Trophoblast cell (in vitro differentiated cells and primary cell): ENCODE results near the gene UBE3A.

Experiments
- DNase-seq, 2 donors: peaks; one replicate each; pipeline ENCODE4 v3.0.0-alpha.2; 2016
- H2AFZ ChIP-seq: 2 replicates; pipeline ENCODE4 v1.6.1; 2013; ENCODE audit warnings: low read length, moderate library complexity, mild to moderate bottlenecking; ENCODE audit not compliant: insufficient read depth, poor library complexity
- H2AK5ac ChIP-seq: 2 replicates; pipeline ENCODE4 v1.6.1; 2013; ENCODE audit warnings: mild to moderate bottlenecking, low read length
- H2BK120ac ChIP-seq: 2 replicates; pipeline ENCODE4 v1.6.1; 2013; ENCODE audit warnings: low read length, mild to moderate bottlenecking, moderate library complexity; ENCODE audit not compliant: insufficient read depth, poor library complexity
- H2BK12ac ChIP-seq: 2 replicates; pipeline ENCODE4 v1.6.1; 2013; ENCODE audit warnings: mild to moderate bottlenecking, low read length, moderate library complexity
- H2BK5ac ChIP-seq: 2 replicates; pipeline ENCODE4 v1.6.1; 2013; ENCODE audit warnings: low read length, low read depth, moderate library complexity, mild to moderate bottlenecking; ENCODE audit not compliant: poor library complexity
- H3K14ac ChIP-seq: 2 replicates; pipeline ENCODE4 v1.6.1; 2013; ENCODE audit warnings: mild to moderate bottlenecking, low read length
- H3K18ac ChIP-seq: 2 replicates; pipeline ENCODE4 v1.6.1; 2013; ENCODE audit warnings: mild to moderate bottlenecking, low read length
- H3K23ac ChIP-seq: 2 replicates; pipeline ENCODE4 v1.6.1; 2013; ENCODE audit warnings: low read length
- H3K27ac ChIP-seq: 2 replicates; pipeline ENCODE4 v1.5.1; 2013; ENCODE audit warnings: low read depth, mild to moderate bottlenecking, inconsistent platforms, low read length, moderate library complexity
- H3K27me3 ChIP-seq: 2 replicates; pipeline ENCODE4 v1.6.1; 2013; ENCODE audit warnings: inconsistent platforms, mild to moderate bottlenecking, low read length, moderate library complexity; ENCODE audit not compliant: insufficient read depth
- H3K36me3 ChIP-seq, 2 experiments: 1 replicate in 1 of 2; 2 replicates in 1 of 2; pipeline ENCODE4 v1.6.1; 2013; ENCODE audit warnings: low read length in 2 of 2, mild to moderate bottlenecking in 2 of 2, moderate library complexity in 1 of 2; ENCODE audit not compliant: insufficient read depth in 2 of 2, control insufficient read depth in 1 of 2
- H3K4ac ChIP-seq: 2 replicates; pipeline ENCODE4 v1.6.1; 2013; ENCODE audit warnings: low read depth, mild to moderate bottlenecking, low read length, moderate library complexity
- H3K4me1 ChIP-seq, 2 experiments: 1 replicate in 1 of 2; 2 replicates in 1 of 2; pipeline ENCODE4 v1.6.1; 2013; ENCODE audit warnings: low read length in 2 of 2, mild to moderate bottlenecking in 2 of 2, moderate library complexity in 1 of 2; ENCODE audit not compliant: insufficient read depth in 2 of 2, control insufficient read depth in 1 of 2
- H3K4me2 ChIP-seq: 2 replicates; pipeline ENCODE4 v1.6.1; 2013; ENCODE audit warnings: inconsistent platforms, mild to moderate bottlenecking, low read length, moderate library complexity
- H3K4me3 ChIP-seq: 2 replicates; pipeline ENCODE4 v1.5.1; 2013; ENCODE audit warnings: mild to moderate bottlenecking, low read depth, low read length, inconsistent platforms
- H3K79me1 ChIP-seq: one replicate; pipeline ENCODE4 v1.6.1; 2013; ENCODE audit warnings: low read length
- H3K79me2 ChIP-seq: 2 replicates; pipeline ENCODE4 v1.6.1; 2013; ENCODE audit warnings: low read length, mild to moderate bottlenecking; ENCODE audit not compliant: control insufficient read depth, insufficient read depth, poor library complexity
- H3K9ac ChIP-seq: 2 replicates; pipeline ENCODE4 v1.6.1; 2013; ENCODE audit warnings: mild to moderate bottlenecking, low read length
- H3K9me3 ChIP-seq: 2 replicates; pipeline ENCODE4 v1.6.1; 2013; ENCODE audit warnings: low read depth, mild to moderate bottlenecking, control low read depth, inconsistent platforms, low read length; ENCODE audit not compliant: insufficient read depth
- H4K12ac ChIP-seq: 2 replicates; pipeline ENCODE4 v1.6.1; 2013; ENCODE audit warnings: low read depth, mild to moderate bottlenecking, low read length, moderate library complexity
- H4K8ac ChIP-seq: 2 replicates; pipeline ENCODE4 v1.6.1; 2013; ENCODE audit warnings: low read depth, mild to moderate bottlenecking, low read length, moderate library complexity
- H4K91ac ChIP-seq: one replicate; pipeline ENCODE4 v1.6.1; 2013; ENCODE audit warnings: low read depth, mild to moderate bottlenecking, low read length, moderate library complexity
- WGBS: extraction: QIAGEN DNeasy Blood & Tissue Kit; methylation state at CpG from one replicate; pipeline ENCODE4 v1.1.7; 2013; ENCODE audit warnings: missing lambda C conversion rate; ENCODE audit not compliant: insufficient read length, insufficient coverage; ENCODE audit errors: extremely low coverage; 5-methylcytosine and 5-hydroxymethylcytosine counted together

UBE3A gene

DNA sequence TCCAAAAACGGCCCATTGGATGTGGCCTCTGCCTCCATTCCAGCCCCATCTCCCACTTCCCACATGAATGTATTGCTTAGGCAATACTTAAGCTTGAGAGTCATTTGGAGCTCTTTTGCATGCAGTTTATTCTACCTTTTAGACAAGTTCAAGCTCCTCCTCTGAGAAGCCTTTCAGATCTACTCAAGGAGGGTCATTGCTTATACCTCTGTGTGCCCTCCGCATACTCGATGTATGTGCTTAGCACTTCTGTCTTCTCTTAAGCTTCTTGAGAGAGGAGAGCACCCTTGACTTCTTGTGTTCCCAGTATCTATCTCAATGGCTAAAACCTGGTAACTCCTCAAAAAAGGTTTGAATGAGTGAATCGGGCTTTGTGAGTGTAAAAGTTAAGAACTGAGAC lies 6.6 kb upstream of the UBE3A start:
- Histone ChIP-seq H3K27ac (no peak overlapping the region), H3K36me3 (no peaks in the 10 kb centered on the region), H4K8ac (no peak overlapping the region), H3K79me1 (no peaks in the 10 kb centered on the region), H3K23ac (no peak overlapping the region), H3K4ac (no peak overlapping the region), H2BK12ac (no peak overlapping the region), H3K9ac (no peak overlapping the region), H4K12ac (no peak overlapping the region), H2AFZ (no peak overlapping the region), H3K18ac (no peak overlapping the region), H4K91ac (no peak overlapping the region), H2AK5ac (no peak overlapping the region), H2BK120ac (no peak overlapping the region), H3K4me2 (no peak overlapping the region), H3K4me3 (no peak overlapping the region), H3K79me2 (no peaks in the 10 kb centered on the region), H3K27me3 (no peaks in the 10 kb centered on the region), H3K9me3 (no peaks in the 10 kb centered on the region), H3K4me1 (no peaks in the 10 kb centered on the region), H2BK5ac (no peak overlapping the region), H3K14ac (no peak overlapping the region)
- DNase-seq = no peak
- no CpG with 5 or more reads among the region's 4 CpGs for WGBS

DNA sequence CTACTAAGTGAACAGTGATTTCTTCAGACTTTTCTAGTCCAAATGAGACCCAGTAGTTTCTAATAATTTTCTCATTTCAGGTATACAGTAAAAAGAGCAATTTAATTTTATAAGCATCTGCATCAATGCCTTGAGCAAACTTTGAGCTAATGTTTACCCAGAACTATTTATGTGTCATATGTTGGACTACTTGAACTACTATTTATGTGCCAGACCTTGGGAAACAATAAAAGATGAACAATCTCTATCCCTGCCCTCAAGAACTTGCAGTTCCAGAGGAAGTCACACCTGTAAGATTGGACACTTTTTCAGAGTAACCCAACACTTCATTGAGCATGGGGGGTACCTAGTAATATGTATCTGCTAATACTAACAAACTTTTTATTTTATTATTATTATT lies 2.3 kb upstream of the UBE3A start:
- Histone ChIP-seq H2AK5ac (no peak overlapping the region), H3K4me3 (no peak overlapping the region)

DNA sequence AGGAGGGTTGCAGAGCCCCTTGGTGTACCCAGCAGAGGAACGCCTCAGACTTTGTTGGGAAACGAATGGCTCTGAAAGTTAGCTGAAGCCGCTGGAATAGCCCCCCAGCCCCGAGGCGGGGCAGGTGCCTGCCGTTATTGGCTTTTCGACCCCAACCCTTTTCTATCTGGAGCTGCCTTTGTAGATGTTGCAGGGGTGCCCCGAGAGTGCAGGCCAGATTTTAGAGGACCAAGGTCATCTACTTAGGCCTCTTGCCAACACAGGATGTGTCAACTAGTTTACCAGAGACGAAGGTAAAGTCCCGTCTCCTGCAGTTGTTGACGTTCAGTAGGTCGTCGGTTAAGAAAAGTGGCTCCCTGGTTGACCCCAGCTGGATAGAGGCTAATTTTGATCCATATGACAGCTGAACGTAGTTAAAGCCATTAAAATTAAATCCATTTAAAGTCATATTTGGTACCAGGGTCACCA lies 579 bp upstream of the UBE3A start:
- Histone ChIP-seq H4K8ac (peak overlapping the region; percentile 87), H3K36me3 (no peaks in the 10 kb centered on the region), H3K4me2 (peak overlapping the region; percentile 91), H3K23ac (no peak overlapping the region), H2AFZ (peak overlapping the region; percentile 64), H3K27ac (peak overlapping the region; percentile 76), H2BK5ac (no peak overlapping the region), H3K79me1 (peaks cover 9% of the 10 kb centered on the region), H4K91ac (peak overlapping the region; percentile 80), H3K79me2 (peaks cover 17% of the 10 kb centered on the region), H3K14ac (peak overlapping the region; percentile 84), H4K12ac (peak overlapping the region; percentile 45), H3K9ac (peak overlapping the region; percentile 71), H3K27me3 (no peaks in the 10 kb centered on the region), H3K4me1 (no peaks in the 10 kb centered on the region), H2AK5ac (no peak overlapping the region), H2BK12ac (no peak overlapping the region), H3K9me3 (no peaks in the 10 kb centered on the region), H3K4me3 (peak overlapping the region; percentile 70), H3K18ac (peak overlapping the region; percentile 35), H3K4ac (peak overlapping the region; percentile 34), H2BK120ac (no peak overlapping the region)
- no peak for DNase-seq
- WGBS = no CpG with 5 or more reads among the region's 14 CpGs

More for the DNA sequence above, 2.3 kb upstream of the UBE3A start:
- Histone ChIP-seq H4K91ac (no peak overlapping the region), H2BK12ac (no peak overlapping the region), H3K4me2 (no peak overlapping the region), H3K23ac (no peak overlapping the region), H4K8ac (no peak overlapping the region), H3K27me3 (no peaks in the 10 kb centered on the region), H3K9ac (no peak overlapping the region), H4K12ac (no peak overlapping the region), H2BK120ac (no peak overlapping the region), H3K18ac (no peak overlapping the region), H3K36me3 (no peaks in the 10 kb centered on the region), H3K4me1 (no peaks in the 10 kb centered on the region), H3K4ac (no peak overlapping the region), H3K27ac (no peak overlapping the region), H2AFZ (no peak overlapping the region), H3K79me2 (peaks cover 11% of the 10 kb centered on the region), H2BK5ac (no peak overlapping the region), H3K14ac (no peak overlapping the region), H3K9me3 (no peaks in the 10 kb centered on the region), H3K79me1 (peaks cover 9% of the 10 kb centered on the region)
- no peak for DNase-seq

DNA sequence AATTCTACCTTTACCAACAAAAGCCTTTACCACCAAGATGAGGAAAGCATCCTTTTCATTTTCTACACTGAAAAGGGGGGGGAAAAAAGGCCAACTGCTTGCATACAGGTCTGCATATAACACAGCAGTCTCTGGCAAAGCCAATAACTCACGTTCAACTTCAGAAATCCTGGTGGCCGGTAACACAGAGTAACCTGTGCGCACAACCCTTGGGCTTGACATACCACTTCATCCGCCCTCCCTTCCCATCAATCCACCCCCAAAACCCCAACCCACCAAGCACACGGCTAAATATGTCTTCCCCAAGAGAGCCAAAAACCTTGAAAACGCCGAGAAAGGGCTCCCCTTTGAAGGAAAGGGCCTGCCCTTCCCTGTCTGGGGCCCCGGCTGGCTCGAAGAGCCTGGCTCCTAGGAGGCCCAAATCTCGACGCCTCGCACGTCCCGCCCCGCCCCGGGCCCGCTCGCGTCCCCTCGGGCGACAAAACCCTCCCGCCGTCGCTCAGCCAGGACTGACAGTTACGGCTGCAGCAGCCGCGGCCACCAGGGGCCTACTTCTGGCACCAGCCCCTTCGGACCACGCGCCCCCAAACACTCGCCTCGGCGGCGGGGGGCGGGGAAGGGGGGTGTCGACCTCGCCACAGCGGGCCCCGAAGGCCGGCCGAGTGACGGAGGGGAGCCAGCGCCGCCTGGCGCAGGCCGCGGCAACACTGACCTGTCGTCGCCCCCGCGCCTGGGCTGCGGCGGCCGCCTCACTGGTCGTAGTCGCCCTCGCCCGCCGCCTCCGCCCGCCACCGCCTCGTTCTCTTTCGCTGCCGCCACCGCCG lies 835 bp downstream of the UBE3A start:
- peak overlapping the region; percentile 90 for H3K27ac ChIP-seq
- peak overlapping the region; percentile 88 for H4K91ac ChIP-seq
- H3K4me1 ChIP-seq = no peaks in the 10 kb centered on the region
- H2AK5ac ChIP-seq = peak overlapping the region; percentile 60
- peak overlapping the region; percentile 98 for H3K14ac ChIP-seq
- H3K4ac ChIP-seq = peak overlapping the region; percentile 98
- H4K8ac ChIP-seq = peak overlapping the region; percentile 98
- peaks cover 22% of the 10 kb centered on the region for H3K79me2 ChIP-seq
- peak overlapping the region; percentile 98 for H3K4me3 ChIP-seq
- peak overlapping the region; percentile 98 for H3K18ac ChIP-seq
- H3K36me3 ChIP-seq = no peaks in the 10 kb centered on the region
- DNase-seq = peak; percentile 69 to 84
- H3K79me1 ChIP-seq = peaks cover 9% of the 10 kb centered on the region
- H3K9me3 ChIP-seq = no peaks in the 10 kb centered on the region
- H2AFZ ChIP-seq = peak overlapping the region; percentile 96
- peak overlapping the region; percentile 99 for H4K12ac ChIP-seq
- peak overlapping the region; percentile 58 for H3K23ac ChIP-seq
- H3K27me3 ChIP-seq = no peaks in the 10 kb centered on the region
- WGBS = no CpG with 5 or more reads among the region's 67 CpGs
- H2BK12ac ChIP-seq = peak overlapping the region; percentile 20
- H2BK120ac ChIP-seq = peak overlapping the region; percentile 97
- H2BK5ac ChIP-seq = peak overlapping the region; percentile 94
- H3K9ac ChIP-seq = peak overlapping the region; percentile 100
- peak overlapping the region; percentile 99 for H3K4me2 ChIP-seq
